GM20000 (cell line): ENCODE measurements around the gene HNRNPAB.

Source experiments
- DNase-seq: peaks from one replicate; pipeline ENCODE4 v3.0.0; 2012; ENCODE audit warnings: low spot score
- CTCF ChIP-seq: IDR thresholded peaks from 2 replicates; pipeline ENCODE4 v1.5.1; 2012; ENCODE audit warnings: mild to moderate bottlenecking, control low read depth; ENCODE audit errors: extremely low read depth, missing control alignments

The HNRNPAB gene

GRCh38 chr5:178221282-178221681, 16.9 kb downstream of the HNRNPAB start:
- no peak for DNase-seq
- no peak for TF ChIP-seq CTCF

GRCh38 chr5:178221853-178222252, 17.5 kb downstream of the HNRNPAB start:
- no peak for TF ChIP-seq CTCF
- DNase-seq = no peak

GRCh38 chr5:178222292-178222691, 18.0 kb downstream of the HNRNPAB start:
- TF ChIP-seq CTCF = no peak
- DNase-seq = no peak

- no peak for TF ChIP-seq CTCF
- DNase-seq = no peak
These were observed 19.0 kb downstream of the HNRNPAB start for GRCh38 chr5:178223196-178223773.

GRCh38 chr5:178223828-178224335, 19.5 kb downstream of the HNRNPAB start:
- DNase-seq = no peak
- TF ChIP-seq CTCF = no peak

- no peak for DNase-seq
- no peak for TF ChIP-seq CTCF
These were observed 20.1 kb downstream of the HNRNPAB start for GRCh38 chr5:178224403-178224802.

- no peak for DNase-seq
- no peak for TF ChIP-seq CTCF
These were observed 20.8 kb downstream of the HNRNPAB start for GRCh38 chr5:178225174-178225573.
